Measurements from ENCODE around the gene ALG2. TPM values are rescaled to one million over a fixed set of nuclear protein-coding genes. Genes with fewer than 3 reads are reported as not detected.

ALG2 gene
- total and polyA plus RNA-seq, 2 of the 13 experiments (the other 11 are each of a cell fraction or from before 2014, with no cell fraction given): 46.2 to 49.0 TPM

- no peaks in the 10 kb centered on the region for H3K9me3 ChIP-seq (ENCODE audit: low read length)
- ATAC-seq (no peak), DNase-seq (ENCODE audit: low spot score) (no peak), FAIRE-seq (no peak)
- no peak overlapping the region for H3K4me3 ChIP-seq (replicated peaks in 1 of 3; ENCODE audit: insufficient read depth in 1 of 3, low read depth in 2 of 3, low read length in 3 of 3)
- no peaks in the 10 kb centered on the region for H4K20me1 ChIP-seq (ENCODE audit: insufficient read depth, low read length)
- no peaks in the 10 kb centered on the region for H3K4me1 ChIP-seq (ENCODE audit: insufficient read depth, low read length)
- no peaks in the 10 kb centered on the region for H3K36me3 ChIP-seq (replicated peaks in 1 of 2; ENCODE audit: control insufficient read depth in 1 of 2, insufficient read depth in 2 of 2, low read length in 2 of 2)
- peaks cover 0 to 9% of the 10 kb centered on the region in 2 experiments; a peak in 1 of 5 replicates for H3K27me3 ChIP-seq (ENCODE audit: control insufficient read depth in 1 of 2, insufficient read depth in 2 of 2, low read length in 2 of 2)
- ChIA-PET CTCF (ENCODE audit: low intra/inter-chr PET ratio, low total read pairs) (no interaction called here), POLR2A (no interaction called here)
- 47% methylated on average over 4 of the region's 4 CpGs for WGBS (ENCODE audit: low lambda C conversion rate)
- no peak overlapping the region for H3K9ac ChIP-seq (ENCODE audit: insufficient read depth, low read depth, low read length)
- no TSS peak for BruUV-seq (replicated peaks)
- in situ Hi-C loops (cut with HindIII; ENCODE audit: extremely low pct_ligation_motif_present, low pct_unique_long_range_greater_than_20kb): loop anchor here (10.0 to 25.0 kb wide), 2 partner anchors 617 to 825 kb away; no protein-coding TSS in a partner anchor
- H3K4me2 ChIP-seq (ENCODE audit: low read depth, low read length): no peak overlapping the region
- TF ChIP-seq BCL6 (CRISPR knock-in tag; IDR thresholded peaks at IDR 0.05) (no peak), IRX3 (CRISPR knock-in tag; IDR thresholded peaks at IDR 0.05; ENCODE audit: borderline replicate concordance, low read depth) (no peak), ZNF839 (CRISPR knock-in tag; IDR thresholded peaks at IDR 0.05; ENCODE audit: borderline replicate concordance) (no peak), ZNF781 (CRISPR knock-in tag; IDR thresholded peaks at IDR 0.05; ENCODE audit: borderline replicate concordance, not compliant biosample characterization) (no peak), ZNF33A (CRISPR knock-in tag; IDR thresholded peaks at IDR 0.05; ENCODE audit: borderline replicate concordance) (no peak), FOSL1 (CRISPR knock-in tag; IDR thresholded peaks at IDR 0.05; ENCODE audit: borderline replicate concordance) (no peak), DMAP1 (CRISPR knock-in tag; IDR thresholded peaks at IDR 0.05) (no peak), ATF7-NPFF (CRISPR knock-in tag; IDR thresholded peaks at IDR 0.05; ENCODE audit: low read depth) (no peak), ZNF232 (CRISPR knock-in tag; IDR thresholded peaks at IDR 0.05; ENCODE audit: borderline replicate concordance) (no peak), PAXIP1 (CRISPR knock-in tag; conservative IDR thresholded peaks at IDR 0.05) (no peak), FOXM1 (CRISPR knock-in tag; IDR thresholded peaks at IDR 0.05) (no peak), ARID5B (CRISPR knock-in tag; IDR thresholded peaks at IDR 0.05) (no peak), TEAD2 (CRISPR knock-in tag; IDR thresholded peaks at IDR 0.05) (no peak), ZNF382 (CRISPR knock-in tag; IDR thresholded peaks at IDR 0.05; ENCODE audit: borderline replicate concordance) (no peak), ZNF296 (CRISPR knock-in tag; conservative IDR thresholded peaks at IDR 0.05) (no peak), CBX2 (IDR thresholded peaks at IDR 0.05; ENCODE audit: low read depth, low read length) (no peak), CBX2 (CRISPR knock-in tag; IDR thresholded peaks at IDR 0.05; ENCODE audit: low read depth) (no peak), HDAC6 (IDR thresholded peaks at IDR 0.05; ENCODE audit: low read depth, low read length) (no peak)
- no peak overlapping the region for H3K27ac ChIP-seq (ENCODE audit: extremely low read length, insufficient read depth, low read length)
- intact Hi-C loops (cut with micrococcal nuclease; ENCODE audit: unreplicated experiment): loop anchor here (10.0 kb wide), 1 partner anchor 77 kb away; no protein-coding TSS in a partner anchor
- no peaks in the 10 kb centered on the region for H3K79me2 ChIP-seq (ENCODE audit: insufficient read depth, low read length)
- no peak overlapping the region for H2AFZ ChIP-seq (ENCODE audit: low read length)
These were observed 34.4 kb downstream of the ALG2 start for GRCh38 chr9:99187311-99187710.

All from HepG2 (cell line).